Measurements from ENCODE around the gene FHIT.

DNA sequence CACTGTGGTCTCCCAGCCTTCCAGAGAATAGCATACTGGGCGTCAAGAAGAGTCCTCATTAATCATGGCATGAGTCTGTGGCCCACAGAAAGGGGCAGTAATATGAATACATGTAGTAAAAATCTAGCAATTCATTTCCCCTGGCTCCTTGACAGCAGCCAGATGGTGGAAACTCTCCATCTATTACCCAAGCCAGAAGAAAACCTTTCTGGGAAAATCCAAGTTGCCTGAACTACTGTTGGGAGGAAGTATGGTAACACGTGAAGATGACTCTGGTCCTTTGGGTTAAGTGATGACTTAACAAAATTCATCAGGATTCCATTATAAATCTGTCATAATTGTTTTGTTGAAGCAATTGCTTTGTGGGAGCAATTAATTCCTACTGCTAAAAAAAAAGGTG lies 530.5 kb downstream of the FHIT start:
- no peak for TF ChIP-seq SIN3A (IDR thresholded peaks at IDR 0.05; ENCODE audit: borderline replicate concordance, insufficient read depth, low read length)
- TF ChIP-seq, protein P1, sequence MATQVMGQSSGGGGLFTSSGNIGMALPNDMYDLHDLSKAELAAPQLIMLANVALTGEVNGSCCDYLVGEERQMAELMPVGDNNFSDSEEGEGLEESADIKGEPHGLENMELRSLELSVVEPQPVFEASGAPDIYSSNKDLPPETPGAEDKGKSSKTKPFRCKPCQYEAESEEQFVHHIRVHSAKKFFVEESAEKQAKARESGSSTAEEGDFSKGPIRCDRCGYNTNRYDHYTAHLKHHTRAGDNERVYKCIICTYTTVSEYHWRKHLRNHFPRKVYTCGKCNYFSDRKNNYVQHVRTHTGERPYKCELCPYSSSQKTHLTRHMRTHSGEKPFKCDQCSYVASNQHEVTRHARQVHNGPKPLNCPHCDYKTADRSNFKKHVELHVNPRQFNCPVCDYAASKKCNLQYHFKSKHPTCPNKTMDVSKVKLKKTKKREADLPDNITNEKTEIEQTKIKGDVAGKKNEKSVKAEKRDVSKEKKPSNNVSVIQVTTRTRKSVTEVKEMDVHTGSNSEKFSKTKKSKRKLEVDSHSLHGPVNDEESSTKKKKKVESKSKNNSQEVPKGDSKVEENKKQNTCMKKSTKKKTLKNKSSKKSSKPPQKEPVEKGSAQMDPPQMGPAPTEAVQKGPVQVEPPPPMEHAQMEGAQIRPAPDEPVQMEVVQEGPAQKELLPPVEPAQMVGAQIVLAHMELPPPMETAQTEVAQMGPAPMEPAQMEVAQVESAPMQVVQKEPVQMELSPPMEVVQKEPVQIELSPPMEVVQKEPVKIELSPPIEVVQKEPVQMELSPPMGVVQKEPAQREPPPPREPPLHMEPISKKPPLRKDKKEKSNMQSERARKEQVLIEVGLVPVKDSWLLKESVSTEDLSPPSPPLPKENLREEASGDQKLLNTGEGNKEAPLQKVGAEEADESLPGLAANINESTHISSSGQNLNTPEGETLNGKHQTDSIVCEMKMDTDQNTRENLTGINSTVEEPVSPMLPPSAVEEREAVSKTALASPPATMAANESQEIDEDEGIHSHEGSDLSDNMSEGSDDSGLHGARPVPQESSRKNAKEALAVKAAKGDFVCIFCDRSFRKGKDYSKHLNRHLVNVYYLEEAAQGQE (IDR thresholded peaks at IDR 0.05; ENCODE audit: insufficient read depth in 1 of 2, low read depth in 2 of 2, low read length in 2 of 2): no peak
- TF ChIP-seq POLR2AphosphoS5 (IDR thresholded peaks at IDR 0.05; ENCODE audit: low read depth, low read length): no peak
- TF ChIP-seq TAF1 (IDR thresholded peaks at IDR 0.05; ENCODE audit: borderline replicate concordance, insufficient read depth, low read length): no peak
- no peak for TF ChIP-seq FOXP2 (optimal IDR thresholded peaks at IDR 0.05; ENCODE audit: borderline replicate concordance, extremely low read depth, extremely low read length, insufficient read depth)
